IPS-15b (cell line): ENCODE results near the gene CABCOCO1.
"Not testable (repeated sequence)": the region's sequence is repeated elsewhere in the genome, so short reads cannot be mapped to it uniquely, and the experiment has no call there.

Source experiments
- H3K27me3 ChIP-seq: one replicate; pipeline ENCODE4 v1.6.1; 2013; ENCODE audit warnings: low read length; ENCODE audit not compliant: control insufficient read depth, insufficient read depth
- H3K36me3 ChIP-seq: one replicate; pipeline ENCODE4 v1.6.1; 2013; ENCODE audit warnings: low read length; ENCODE audit not compliant: control insufficient read depth, insufficient read depth
- H3K4me1 ChIP-seq: one replicate; pipeline ENCODE4 v1.6.1; 2013; ENCODE audit warnings: mild to moderate bottlenecking, low read length; ENCODE audit not compliant: control insufficient read depth, insufficient read depth
- H3K4me3 ChIP-seq: one replicate; pipeline ENCODE4 v1.5.1; 2013; ENCODE audit warnings: low read depth, low read length
- H3K9ac ChIP-seq: one replicate; pipeline ENCODE4 v1.6.1; 2013; ENCODE audit warnings: low read depth, mild to moderate bottlenecking, low read length
- H3K9me3 ChIP-seq: one replicate; pipeline ENCODE4 v1.6.1; 2013; ENCODE audit warnings: mild to moderate bottlenecking, low read length; ENCODE audit not compliant: control insufficient read depth, insufficient read depth

The CABCOCO1 gene

DNA sequence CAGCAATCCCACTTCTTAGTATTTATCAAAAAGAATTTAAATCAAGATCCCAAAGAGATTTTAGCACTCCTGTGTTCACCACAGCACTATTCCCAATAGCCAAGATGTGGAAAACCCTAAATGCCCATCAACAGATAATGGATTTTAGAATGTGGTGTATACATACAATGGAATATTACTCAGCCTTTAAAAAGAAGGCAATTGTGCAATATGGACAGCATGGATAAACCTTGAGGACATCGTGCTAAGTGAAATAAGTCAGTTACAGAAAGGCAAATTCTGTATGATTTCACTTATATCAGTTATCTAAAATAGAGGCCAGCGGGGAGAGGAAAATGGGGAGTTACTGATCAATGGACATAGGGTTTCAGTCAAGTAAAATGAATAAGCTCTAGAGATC, 66.9 kb downstream of the CABCOCO1 start:
- Histone ChIP-seq H3K9me3 (no peaks in the 10 kb centered on the region), H3K36me3 (no peaks in the 10 kb centered on the region), H3K27me3 (no peaks in the 10 kb centered on the region), H3K9ac (no peak overlapping the region), H3K4me3 (no peak overlapping the region), H3K4me1 (no peaks in the 10 kb centered on the region)

DNA sequence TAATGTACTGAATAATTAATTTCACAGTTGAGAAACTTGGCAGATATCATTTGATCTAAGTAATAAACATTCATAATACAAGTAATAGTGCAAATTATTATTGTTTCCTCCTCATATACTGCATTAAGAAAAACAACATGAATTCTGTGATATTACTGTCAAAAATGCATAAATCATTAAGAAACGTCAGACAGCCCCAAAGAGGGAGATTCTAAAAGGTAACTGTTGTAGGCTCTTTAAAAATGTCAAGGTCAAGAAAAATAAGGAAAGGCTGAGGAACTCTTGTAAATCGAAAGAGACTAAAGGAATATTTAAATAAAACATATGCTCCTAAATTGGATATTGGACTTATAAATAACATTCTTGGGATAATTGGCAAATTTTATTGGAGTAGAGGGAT, 67.9 kb downstream of the CABCOCO1 start:
- Histone ChIP-seq H3K36me3 (no peaks in the 10 kb centered on the region), H3K9ac (no peak overlapping the region), H3K9me3 (no peaks in the 10 kb centered on the region), H3K27me3 (no peaks in the 10 kb centered on the region), H3K4me1 (no peaks in the 10 kb centered on the region), H3K4me3 (no peak overlapping the region)

DNA sequence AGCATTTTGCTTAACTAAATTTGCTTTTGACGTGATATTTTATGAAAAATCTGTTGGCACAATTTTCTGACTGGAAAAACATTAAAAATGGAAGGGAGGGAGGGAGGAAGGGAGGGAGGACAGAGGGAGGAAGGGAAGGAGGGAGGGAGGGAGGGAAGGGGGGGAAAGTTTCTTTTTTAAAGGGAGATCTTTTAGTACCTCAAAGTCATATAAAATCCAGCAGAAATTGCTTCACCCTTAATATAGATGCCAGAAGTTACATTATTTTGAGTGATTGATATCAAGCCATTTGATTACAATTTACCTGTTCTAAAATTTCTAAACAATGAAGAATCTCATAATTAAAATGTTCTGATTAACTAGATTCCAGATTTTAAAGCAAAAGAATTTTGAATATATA, 68.9 kb downstream of the CABCOCO1 start:
- Histone ChIP-seq H3K4me3 (no peak overlapping the region), H3K9ac (no peak overlapping the region), H3K9me3 (no peaks in the 10 kb centered on the region), H3K36me3 (no peaks in the 10 kb centered on the region), H3K27me3 (no peaks in the 10 kb centered on the region), H3K4me1 (no peaks in the 10 kb centered on the region)

DNA sequence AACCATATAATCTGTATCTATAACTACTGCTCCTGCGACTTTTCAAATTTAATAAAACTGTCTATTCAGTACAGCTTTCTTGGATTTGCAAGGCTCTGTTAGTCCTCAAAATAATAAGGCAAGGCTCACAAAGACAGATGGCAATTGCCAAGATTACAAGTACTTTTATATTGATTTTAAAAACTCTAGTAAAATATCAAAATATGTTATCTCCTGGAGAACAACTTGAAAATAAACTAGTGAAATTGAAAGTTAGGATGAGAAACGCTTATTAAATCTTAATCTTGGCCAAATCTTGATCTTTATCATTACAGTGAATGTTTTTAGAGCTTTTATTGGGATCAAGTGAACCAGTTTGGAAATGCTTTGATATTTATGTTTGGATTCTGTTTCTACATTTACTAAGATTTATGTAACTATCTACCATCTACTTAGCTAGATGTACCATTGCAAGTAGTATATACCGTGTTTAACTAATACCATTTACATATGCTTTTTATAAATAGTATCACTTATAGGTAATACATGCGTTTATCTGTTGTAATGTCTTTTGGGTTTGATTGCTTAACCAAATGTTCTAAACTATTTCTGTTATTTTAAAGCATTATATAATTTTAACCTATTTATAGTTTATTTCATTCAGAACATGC, 70.0 kb downstream of the CABCOCO1 start:
- no peaks in the 10 kb centered on the region for H3K4me1 ChIP-seq
- H3K9ac ChIP-seq: no peak overlapping the region
- no peaks in the 10 kb centered on the region for H3K27me3 ChIP-seq
- no peaks in the 10 kb centered on the region for H3K36me3 ChIP-seq
- no peak overlapping the region for H3K4me3 ChIP-seq
- H3K9me3 ChIP-seq: no peaks in the 10 kb centered on the region

DNA sequence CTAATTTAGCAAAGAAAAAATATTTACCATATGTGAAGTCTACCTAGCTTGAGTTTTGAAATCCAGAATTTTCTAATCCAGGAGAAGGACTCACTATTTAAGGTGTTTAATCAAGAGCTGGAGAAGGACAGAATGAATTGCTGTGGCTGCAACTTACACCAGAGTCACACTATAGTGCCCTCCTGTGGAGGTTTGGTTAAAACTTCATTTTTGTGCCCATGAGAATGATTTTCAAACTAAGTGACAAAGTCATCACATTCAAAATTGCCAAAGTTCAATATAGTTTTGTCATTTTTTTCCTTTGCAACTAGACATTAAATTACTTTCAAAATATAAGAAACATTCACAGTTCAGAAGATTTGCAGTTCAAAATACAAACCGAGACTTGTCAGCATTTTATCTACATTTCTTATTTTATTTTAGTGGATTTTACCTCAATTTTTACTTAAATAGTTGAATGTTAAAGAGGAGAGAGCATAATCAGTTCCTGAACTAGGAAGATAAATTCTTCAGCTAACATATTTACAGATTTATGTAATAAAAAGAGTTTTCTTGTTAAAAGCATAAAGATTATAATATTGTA, 70.7 kb downstream of the CABCOCO1 start:
- Histone ChIP-seq H3K36me3 (no peaks in the 10 kb centered on the region), H3K9me3 (no peaks in the 10 kb centered on the region), H3K27me3 (no peaks in the 10 kb centered on the region), H3K4me3 (no peak overlapping the region), H3K4me1 (no peaks in the 10 kb centered on the region), H3K9ac (no peak overlapping the region)

DNA sequence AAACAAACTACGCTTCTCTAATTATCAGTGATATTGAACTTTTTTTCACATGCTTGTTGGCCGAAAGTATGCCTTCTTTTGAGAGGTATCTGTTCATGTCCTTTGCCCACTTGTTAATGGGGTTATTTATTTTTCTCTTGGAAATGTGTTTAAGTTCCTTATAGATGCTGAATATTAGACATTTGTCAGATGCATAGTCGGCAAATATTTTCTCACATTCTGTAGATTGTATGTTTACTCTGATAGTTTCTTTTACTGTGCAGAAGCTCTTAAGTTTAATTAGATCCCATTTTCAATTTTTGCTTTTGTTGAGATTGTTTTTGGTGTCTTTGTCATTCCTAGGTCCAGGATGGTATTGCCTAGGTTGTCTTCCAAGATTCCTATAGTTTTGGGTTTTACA, 73.2 kb downstream of the CABCOCO1 start:
- no peak overlapping the region for H3K4me3 ChIP-seq
- H3K9me3 ChIP-seq: no peaks in the 10 kb centered on the region
- H3K4me1 ChIP-seq: no peaks in the 10 kb centered on the region
- no peaks in the 10 kb centered on the region for H3K27me3 ChIP-seq
- H3K9ac ChIP-seq: no peak overlapping the region
- H3K36me3 ChIP-seq: no peaks in the 10 kb centered on the region

DNA sequence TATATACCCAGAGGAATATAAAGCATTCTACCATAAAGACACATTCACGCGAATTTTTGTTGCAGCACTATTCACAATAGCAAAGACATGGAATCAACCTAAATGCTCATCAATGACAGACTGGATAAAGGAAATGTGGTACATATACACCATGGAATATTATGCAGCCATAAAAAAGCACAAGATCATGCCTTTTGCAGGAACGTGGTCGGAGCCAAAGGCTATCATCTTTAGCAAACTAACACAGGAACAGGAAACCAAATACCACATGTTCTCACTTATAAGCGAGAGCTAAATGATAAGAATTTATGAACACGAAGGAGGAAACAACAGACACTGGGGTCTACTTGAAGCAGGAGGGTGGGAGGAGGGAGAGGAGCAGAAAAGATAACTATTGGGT, 74.7 kb downstream of the CABCOCO1 start:
- H3K4me1 ChIP-seq, H3K4me3 ChIP-seq, H3K27me3 ChIP-seq, H3K9ac ChIP-seq, H3K36me3 ChIP-seq, H3K9me3 ChIP-seq: not testable (repeated sequence)

DNA sequence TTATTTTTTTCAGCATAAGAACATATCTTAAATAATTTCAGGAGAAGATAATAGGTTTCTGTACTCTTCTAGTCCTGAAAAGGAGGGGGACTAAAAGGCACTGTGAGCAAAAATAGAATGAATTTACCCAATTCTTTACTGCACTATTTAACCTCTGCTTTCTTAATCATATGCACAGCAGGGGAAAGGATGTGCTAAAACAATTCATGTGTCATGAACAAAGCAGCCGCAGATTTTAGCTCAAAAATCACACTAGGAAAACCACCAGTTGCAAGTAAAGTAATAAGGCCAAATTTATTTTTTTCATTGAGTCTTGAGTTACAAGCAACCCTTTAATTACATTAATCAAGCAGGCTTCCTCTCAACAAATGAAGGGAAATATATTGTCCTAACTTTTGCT, 80.1 kb downstream of the CABCOCO1 start:
- no peak overlapping the region for H3K9ac ChIP-seq
- no peaks in the 10 kb centered on the region for H3K27me3 ChIP-seq
- no peaks in the 10 kb centered on the region for H3K36me3 ChIP-seq
- no peaks in the 10 kb centered on the region for H3K9me3 ChIP-seq
- H3K4me3 ChIP-seq: no peak overlapping the region
- no peaks in the 10 kb centered on the region for H3K4me1 ChIP-seq

DNA sequence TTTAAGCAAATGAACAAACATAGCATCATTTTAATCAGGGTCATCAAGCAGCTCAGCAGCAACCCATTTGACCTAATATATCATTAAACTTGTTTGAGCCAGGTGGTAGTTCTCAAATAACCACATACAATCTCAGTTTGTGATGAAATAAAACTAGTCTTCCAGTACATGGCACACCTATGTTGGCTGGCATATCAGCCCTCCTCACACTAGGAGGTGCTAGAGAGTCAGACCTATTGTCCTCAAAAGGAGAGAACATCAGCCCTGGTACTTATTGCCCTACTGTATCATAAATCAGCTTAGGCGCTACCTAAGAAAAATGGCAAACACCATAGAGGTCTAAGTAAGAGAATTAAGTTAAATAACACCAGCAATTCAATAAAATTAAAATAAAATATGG, 81.7 kb downstream of the CABCOCO1 start:
- H3K36me3 ChIP-seq: no peaks in the 10 kb centered on the region
- H3K4me1 ChIP-seq: no peaks in the 10 kb centered on the region
- no peaks in the 10 kb centered on the region for H3K27me3 ChIP-seq
- no peak overlapping the region for H3K9ac ChIP-seq
- H3K4me3 ChIP-seq: no peak overlapping the region
- H3K9me3 ChIP-seq: no peaks in the 10 kb centered on the region

DNA sequence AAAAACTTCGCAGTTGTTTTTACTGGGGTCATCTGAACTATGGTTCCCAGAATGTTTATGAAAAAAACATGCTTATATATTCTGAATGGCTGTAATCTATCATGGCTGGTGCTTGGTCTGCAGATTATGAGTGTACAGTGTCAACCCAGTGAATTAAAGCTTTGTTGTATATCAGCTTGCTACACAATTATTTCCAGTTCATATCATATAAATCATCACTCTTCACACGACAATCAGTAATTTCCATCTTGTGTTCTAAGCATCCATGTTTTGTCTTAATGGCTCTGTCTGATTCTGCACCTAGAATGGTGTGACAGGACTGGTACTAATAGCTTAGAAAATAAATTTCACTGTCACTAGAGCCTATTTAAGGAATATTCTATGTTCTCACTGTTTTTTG, 83.6 kb downstream of the CABCOCO1 start:
- H3K4me3 ChIP-seq: no peak overlapping the region
- H3K9ac ChIP-seq: no peak overlapping the region
- no peaks in the 10 kb centered on the region for H3K4me1 ChIP-seq
- H3K27me3 ChIP-seq: no peaks in the 10 kb centered on the region
- H3K36me3 ChIP-seq: no peaks in the 10 kb centered on the region
- H3K9me3 ChIP-seq: no peaks in the 10 kb centered on the region

DNA sequence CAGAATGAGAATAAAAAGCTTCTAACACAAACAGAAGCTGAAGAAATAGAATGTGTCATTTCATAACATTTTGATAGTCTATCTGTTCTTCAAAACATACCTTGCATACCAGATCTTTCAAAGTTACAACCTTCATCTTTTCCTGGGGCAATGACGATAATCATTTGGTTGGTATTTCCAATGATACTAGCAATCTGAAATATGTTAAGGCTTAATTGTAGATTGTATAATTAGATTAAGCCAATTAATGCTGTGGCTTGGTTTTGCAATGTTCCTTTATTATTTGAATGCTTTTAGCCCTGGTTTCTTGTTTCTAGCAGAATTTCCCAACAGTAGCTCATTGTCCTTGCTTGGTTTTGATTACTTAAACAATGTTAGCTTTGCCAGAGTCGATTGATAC, 84.6 kb downstream of the CABCOCO1 start:
- Histone ChIP-seq H3K4me1 (no peaks in the 10 kb centered on the region), H3K9me3 (no peaks in the 10 kb centered on the region), H3K4me3 (no peak overlapping the region), H3K27me3 (no peaks in the 10 kb centered on the region), H3K9ac (no peak overlapping the region), H3K36me3 (no peaks in the 10 kb centered on the region)

DNA sequence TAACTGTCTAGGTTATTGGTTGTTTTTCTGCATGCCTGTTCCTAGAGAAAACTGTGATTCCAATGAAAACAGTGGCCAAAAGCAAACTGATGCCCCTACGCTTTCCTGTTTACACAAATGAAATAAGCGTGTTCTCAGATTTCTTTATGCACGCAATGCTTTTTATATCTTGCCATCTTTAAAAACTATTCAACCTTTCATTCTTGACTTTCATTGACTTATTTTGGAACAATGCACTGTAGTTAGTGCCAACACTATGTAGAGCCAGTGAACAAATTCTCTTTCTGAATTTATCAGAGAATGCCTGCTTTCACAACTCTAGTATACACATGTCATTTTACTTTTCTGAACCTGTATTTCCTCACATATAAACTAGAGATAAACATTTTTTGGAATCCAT, 86.6 kb downstream of the CABCOCO1 start:
- peaks cover 3% of the 10 kb centered on the region for H3K4me1 ChIP-seq
- no peaks in the 10 kb centered on the region for H3K9me3 ChIP-seq
- no peaks in the 10 kb centered on the region for H3K27me3 ChIP-seq
- no peak overlapping the region for H3K4me3 ChIP-seq
- no peak overlapping the region for H3K9ac ChIP-seq
- no peaks in the 10 kb centered on the region for H3K36me3 ChIP-seq
